SK-N-SH (cell line): Measurements from ENCODE around the gene MAST1. TPM values are rescaled to one million over a fixed set of nuclear protein-coding genes. Genes with fewer than 3 reads are reported as not detected.

Experiments
- CTCF ChIA-PET: fragments of 300-600, 350-600 bp; formaldehyde crosslinking; extraction: SDS; loops from one replicate; lab custom pipeline; 2021; lab: Yijun Ruan, JAX
- POLR2A ChIA-PET: fragments of 350-600 bp; sonication (Branson Sonifier 250); formaldehyde crosslinking; extraction: SDS; loops from one replicate; lab custom pipeline; 2020; ENCODE audit warnings: antibody characterized with exemption, inconsistent platforms; lab: Yijun Ruan, JAX
- DNase-seq: peaks from one replicate; pipeline ENCODE4 v3.0.0; 2012
- H2AFZ ChIP-seq: fragments of 200-600 bp; sonication (generic); 2 replicates; pipeline ENCODE4 v1.8.1; 2016; ENCODE audit warnings: antibody characterized with exemption, mild to moderate bottlenecking, low read depth
- H3F3A ChIP-seq: fragments of 200-600 bp; sonication (generic); replicated peaks from 2 replicates; pipeline ENCODE3; 2016; ENCODE audit warnings: antibody characterized with exemption, mild to moderate bottlenecking; ENCODE audit not compliant: insufficient read depth
- H3K27ac ChIP-seq, 2 experiments: fragments of 200-500 bp in 1 of 2; fragments of 200-600 bp in 1 of 2; sonication (Bioruptor generic) in 1 of 2; sonication (generic), shearing (Covaris generic) in 1 of 2; 2 replicates each; pipeline versions ENCODE4 v1.5.1 to v1.6.1; 2014 to 2016; ENCODE audit warnings: low read depth in 2 of 2, inconsistent platforms in 1 of 2, low read length in 1 of 2, mild to moderate bottlenecking in 1 of 2, mixed read lengths in 1 of 2
- H3K27me3 ChIP-seq: fragments of 200-600 bp; sonication (generic), shearing (Covaris generic); 2 replicates; pipeline ENCODE4 v1.6.1; 2016; ENCODE audit warnings: mixed run types; ENCODE audit not compliant: insufficient read depth
- H3K36me3 ChIP-seq, 2 experiments: fragments of 200-500 bp in 1 of 2; fragments of 200-600 bp in 1 of 2; sonication (Bioruptor generic) in 1 of 2; sonication (generic) in 1 of 2; replicated peaks in 1 of 2; 2 replicates each; pipeline versions ENCODE3 to v1.5.1; 2014 to 2016; ENCODE audit warnings: low read length in 1 of 2, mild to moderate bottlenecking in 1 of 2; ENCODE audit not compliant: insufficient read depth in 2 of 2, control insufficient read depth in 1 of 2
- H3K4me1 ChIP-seq, 2 experiments: fragments of 200-500 bp in 1 of 2; fragments of 200-600 bp in 1 of 2; sonication (Bioruptor generic) in 1 of 2; sonication (generic), shearing (Covaris generic) in 1 of 2; 2 replicates each; pipeline versions ENCODE4 v1.5.1 to v1.6.1; 2014 to 2016; ENCODE audit warnings: low read depth in 1 of 2, low read length in 1 of 2, mixed run types in 1 of 2; ENCODE audit not compliant: insufficient read depth in 2 of 2, control insufficient read depth in 1 of 2
- H3K4me2 ChIP-seq: fragments of 200-600 bp; sonication (generic), shearing (Covaris generic); 2 replicates; pipeline ENCODE4 v1.6.1; 2017; ENCODE audit warnings: mixed run types
- H3K4me3 ChIP-seq, 2 experiments: fragments of 200-500 bp in 1 of 2; fragments of 200-600 bp in 1 of 2; sonication (Bioruptor generic) in 1 of 2; sonication (generic), shearing (Covaris generic) in 1 of 2; 2 replicates each; pipeline versions ENCODE4 v1.5.1 to v1.8.1; 2014 to 2016; ENCODE audit warnings: low read depth in 2 of 2, inconsistent platforms in 1 of 2, low read length in 1 of 2, mild to moderate bottlenecking in 1 of 2, mixed read lengths in 1 of 2, moderate library complexity in 1 of 2
- H3K79me2 ChIP-seq: fragments of 200-600 bp; sonication (generic); 2 replicates; pipeline ENCODE4 v1.8.1; 2017; ENCODE audit warnings: mild to moderate bottlenecking; ENCODE audit not compliant: insufficient read depth
- H3K9ac ChIP-seq: fragments of 200-600 bp; sonication (generic); 2 replicates; pipeline ENCODE4 v1.6.1; 2017; ENCODE audit warnings: mixed run types
- H3K9me2 ChIP-seq: fragments of 200-600 bp; sonication (generic); 2 replicates; pipeline ENCODE4 v1.6.1; 2017; ENCODE audit warnings: mixed run types
- H3K9me3 ChIP-seq: fragments of 200-600 bp; sonication (generic); 2 replicates; pipeline ENCODE4 v1.6.1; 2017; ENCODE audit warnings: mixed run types, mild to moderate bottlenecking, moderate library complexity
- H4K20me1 ChIP-seq: fragments of 200-600 bp; sonication (generic); 2 replicates; pipeline ENCODE4 v1.6.1; 2017; ENCODE audit warnings: mild to moderate bottlenecking, mixed run types; ENCODE audit not compliant: insufficient read depth
- ELF1 ChIP-seq: IDR thresholded peaks from 2 replicates; pipeline ENCODE4 v1.4.0; 2012
- FOSL2 ChIP-seq: IDR thresholded peaks from 2 replicates; pipeline ENCODE4 v1.4.0; 2012; ENCODE audit warnings: low read depth, mild to moderate bottlenecking, moderate library complexity, borderline replicate concordance
- FOXJ3 ChIP-seq: sonication (generic); formaldehyde crosslinking; IDR thresholded peaks from 2 replicates; pipeline ENCODE4 v1.5.1; 2020; ENCODE audit warnings: mild to moderate bottlenecking, missing genetic modification reagents
- GATA2 ChIP-seq: sonication (generic); formaldehyde crosslinking; IDR thresholded peaks from 2 replicates; pipeline ENCODE4 v1.5.0; 2020; ENCODE audit warnings: mild to moderate bottlenecking, missing genetic modification reagents
- IRF3 ChIP-seq: fragments of 150-350 bp; IDR thresholded peaks from 2 replicates; pipeline ENCODE4 v1.6.1; 2016; ENCODE audit warnings: mild to moderate bottlenecking, low read depth, low read length
- JUND ChIP-seq: IDR thresholded peaks from 2 replicates; pipeline ENCODE4 v1.4.0; 2012
- MXI1 ChIP-seq: IDR thresholded peaks from 2 replicates; pipeline ENCODE4 v1.6.1; 2012; ENCODE audit warnings: mild to moderate bottlenecking, low read depth, low read length, improper control_type of control experiment
- NFIC ChIP-seq: IDR thresholded peaks from 2 replicates; pipeline ENCODE4 v1.4.0; 2012; ENCODE audit warnings: borderline replicate concordance
- NRF1 ChIP-seq: IDR thresholded peaks from 2 replicates; pipeline ENCODE4 v1.6.1; 2012; ENCODE audit warnings: low read depth, mild to moderate bottlenecking, low read length
- PBX3 ChIP-seq: IDR thresholded peaks from 2 replicates; pipeline ENCODE4; 2012
- RAD21 ChIP-seq: IDR thresholded peaks from 2 replicates; pipeline ENCODE4 v1.6.1; 2012; ENCODE audit warnings: mild to moderate bottlenecking, low read length
- REST ChIP-seq: IDR thresholded peaks from 2 replicates; pipeline ENCODE4 v1.6.1; 2012; ENCODE audit warnings: mild to moderate bottlenecking, low read depth, low read length, moderate library complexity
- RFX5 ChIP-seq: IDR thresholded peaks from 2 replicates; pipeline ENCODE4 v1.6.1; 2012; ENCODE audit warnings: mild to moderate bottlenecking, improper control_type of control experiment, low read length
- SIN3A ChIP-seq: IDR thresholded peaks from 2 replicates; pipeline ENCODE4 v1.6.1; 2012; ENCODE audit warnings: low read depth, mild to moderate bottlenecking, low read length, moderate library complexity, borderline replicate concordance
- SMC3 ChIP-seq: IDR thresholded peaks from 2 replicates; pipeline ENCODE4 v1.6.1; 2012; ENCODE audit warnings: low read depth, low read length, improper control_type of control experiment
- TAF1 ChIP-seq: IDR thresholded peaks from 2 replicates; pipeline ENCODE4 v1.6.1; 2012; ENCODE audit warnings: low read depth, mild to moderate bottlenecking, low read length, moderate library complexity, borderline replicate concordance
- YY1 ChIP-seq: IDR thresholded peaks from 2 replicates; pipeline ENCODE4 v1.4.0; 2012; ENCODE audit warnings: low read depth, mild to moderate bottlenecking
- WGBS: methylation state at CpG from one replicate; pipeline ENCODE4 v1.1.6; 2017; ENCODE audit warnings: low lambda C conversion rate; 5-methylcytosine and 5-hydroxymethylcytosine counted together
- polyA plus RNA-seq, 3 experiments: library from polyadenylated mRNA; depleted of rRNA; stranded (reverse); fragments of >200 nt; gene quantifications; 2 replicates each; pipeline ENCODE4 v1.2.3, GENCODE V29; 2012
- TF ChIP-seq, protein P1 (sequence below): fragments of 200-600 bp; sonication (generic); IDR thresholded peaks from 2 replicates; pipeline ENCODE4 v1.6.1; 2017; ENCODE audit warnings: antibody characterized with exemption, mild to moderate bottlenecking, moderate library complexity

MAST1 gene
- polyA plus RNA-seq, 1 of the 3 experiments (the other 2 are of a cell fraction): 9.7 TPM

DNA sequence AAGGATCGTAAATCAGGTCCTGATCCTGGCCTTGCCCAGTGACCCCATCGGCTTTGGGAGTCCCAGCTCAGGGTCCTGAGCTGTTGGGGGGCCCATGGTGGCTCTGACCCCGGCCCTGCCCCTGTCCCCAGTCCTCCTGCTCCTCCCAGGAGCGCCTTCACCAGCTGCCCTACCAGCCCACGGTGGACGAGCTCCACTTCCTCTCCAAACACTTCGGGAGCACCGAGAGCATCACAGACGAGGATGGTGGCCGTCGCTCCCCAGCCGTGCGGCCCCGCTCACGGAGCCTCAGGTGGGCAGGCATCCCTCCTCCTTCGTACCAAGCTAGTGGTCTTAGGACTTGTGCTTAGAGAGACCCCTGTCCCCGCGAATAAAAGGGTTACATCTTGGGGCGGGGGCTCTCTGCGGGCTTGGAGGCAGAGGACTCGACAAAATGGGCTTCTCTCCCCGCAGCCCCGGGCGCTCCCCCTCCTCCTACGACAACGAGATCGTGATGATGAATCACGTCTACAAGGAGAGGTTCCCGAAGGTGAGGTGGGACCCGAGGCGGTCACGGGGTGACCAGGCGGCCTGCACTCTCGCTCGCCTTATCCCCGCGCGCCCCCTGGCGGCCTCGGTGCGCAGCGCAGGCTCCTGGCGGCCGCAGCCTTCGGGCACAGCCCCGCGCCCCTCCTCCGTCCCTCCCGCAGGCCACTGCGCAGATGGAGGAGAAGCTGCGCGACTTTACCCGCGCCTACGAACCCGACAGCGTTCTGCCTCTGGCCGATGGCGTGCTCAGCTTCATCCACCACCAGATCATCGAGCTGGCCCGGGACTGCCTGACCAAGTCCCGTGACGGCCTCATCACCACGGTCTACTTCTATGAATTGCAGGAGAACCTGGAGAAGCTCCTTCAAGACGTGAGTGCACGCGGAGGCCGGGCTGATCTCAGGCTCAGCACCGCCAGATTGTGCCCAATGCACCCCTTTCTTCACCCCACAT is 9.1 kb downstream of the MAST1 start:
- peak overlapping the region; percentile 24; the same call in 1 of the 2 replicates for H3K4me2 ChIP-seq
- H3K9me3 ChIP-seq: no peaks in the 10 kb centered on the region
- H3K36me3 ChIP-seq: no peaks in the 10 kb centered on the region
- POLR2A ChIA-PET: interaction anchor here (0.6 to 1.7 kb wide), 4 partner anchors 19 to 70 kb away, joined by 3 to 5 read pairs (median 4); no protein-coding TSS in a partner anchor
- H3K27me3 ChIP-seq: no peaks in the 10 kb centered on the region
- peak overlapping the region in 1 of 2 experiments; percentile 31; a peak in 1 of 4 replicates for H3K4me3 ChIP-seq
- TF ChIP-seq MXI1: peak; percentile 55
- peak; percentile 45; the same call in 1 of the 2 replicates for TF ChIP-seq NRF1
- TF ChIP-seq JUND: no peak
- TF ChIP-seq, protein P1, sequence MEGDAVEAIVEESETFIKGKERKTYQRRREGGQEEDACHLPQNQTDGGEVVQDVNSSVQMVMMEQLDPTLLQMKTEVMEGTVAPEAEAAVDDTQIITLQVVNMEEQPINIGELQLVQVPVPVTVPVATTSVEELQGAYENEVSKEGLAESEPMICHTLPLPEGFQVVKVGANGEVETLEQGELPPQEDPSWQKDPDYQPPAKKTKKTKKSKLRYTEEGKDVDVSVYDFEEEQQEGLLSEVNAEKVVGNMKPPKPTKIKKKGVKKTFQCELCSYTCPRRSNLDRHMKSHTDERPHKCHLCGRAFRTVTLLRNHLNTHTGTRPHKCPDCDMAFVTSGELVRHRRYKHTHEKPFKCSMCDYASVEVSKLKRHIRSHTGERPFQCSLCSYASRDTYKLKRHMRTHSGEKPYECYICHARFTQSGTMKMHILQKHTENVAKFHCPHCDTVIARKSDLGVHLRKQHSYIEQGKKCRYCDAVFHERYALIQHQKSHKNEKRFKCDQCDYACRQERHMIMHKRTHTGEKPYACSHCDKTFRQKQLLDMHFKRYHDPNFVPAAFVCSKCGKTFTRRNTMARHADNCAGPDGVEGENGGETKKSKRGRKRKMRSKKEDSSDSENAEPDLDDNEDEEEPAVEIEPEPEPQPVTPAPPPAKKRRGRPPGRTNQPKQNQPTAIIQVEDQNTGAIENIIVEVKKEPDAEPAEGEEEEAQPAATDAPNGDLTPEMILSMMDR: peak; percentile 93
- TF ChIP-seq PBX3: no peak
- TF ChIP-seq RAD21: peak; percentile 89
- TF ChIP-seq SMC3: peak; percentile 77
- peaks cover 0 to 2% of the 10 kb centered on the region in 2 experiments; a peak in 1 of 4 replicates for H3K4me1 ChIP-seq
- 53% methylated on average over 31 of the region's 69 CpGs for WGBS
- H3K9ac ChIP-seq: no peak overlapping the region
- H3K79me2 ChIP-seq: no peaks in the 10 kb centered on the region
- DNase-seq: peak; percentile 95
- H2AFZ ChIP-seq: peak overlapping the region; percentile 4; the same call in 1 of the 2 replicates
- H3F3A ChIP-seq: no peaks in the 10 kb centered on the region
- CTCF ChIA-PET: interaction anchor here (0.5 to 4.9 kb wide), 56 partner anchors 8 to 1134 kb away, joined by 3 to 69 read pairs (median 4); partner anchors contain the start of genes BEST2, DNASE2, FARSA and FBXW9
- no peak overlapping the region; a peak in 1 of 4 replicates for H3K27ac ChIP-seq
- no peaks in the 10 kb centered on the region for H4K20me1 ChIP-seq
- no peaks in the 10 kb centered on the region for H3K9me2 ChIP-seq

DNA sequence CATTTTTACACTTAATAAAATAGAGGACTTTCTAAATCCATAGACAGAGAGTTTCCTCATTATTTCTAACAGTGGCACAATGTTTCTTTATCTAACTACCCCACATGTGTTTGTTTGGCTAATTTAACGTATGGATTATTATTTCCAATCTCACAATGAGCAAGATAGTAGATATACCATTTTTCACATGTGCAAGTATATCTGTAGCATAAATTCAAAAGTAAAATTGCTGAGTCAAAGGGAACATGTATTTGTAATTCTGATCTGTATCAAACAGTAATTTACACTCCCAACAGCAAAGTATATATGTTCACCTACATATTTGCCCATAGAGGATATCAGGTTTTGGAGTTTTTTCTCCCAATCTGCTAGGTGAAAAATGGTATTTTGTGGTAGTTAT is 18.3 kb downstream of the MAST1 start:
- peaks cover 6% of the 10 kb centered on the region for H3F3A ChIP-seq
- H4K20me1 ChIP-seq: no peaks in the 10 kb centered on the region
- DNase-seq: no peak
- no peaks in the 10 kb centered on the region for H3K9me3 ChIP-seq
- no peaks in the 10 kb centered on the region for H3K36me3 ChIP-seq
- WGBS: 88% methylated on average over 1 of the region's 1 CpG
- no peaks in the 10 kb centered on the region for H3K9me2 ChIP-seq
- no peak overlapping the region for H3K27ac ChIP-seq
- CTCF ChIA-PET: interaction anchor here (2.5 kb wide), 1 partner anchor 9 kb away, joined by 20 read pairs; no protein-coding TSS in a partner anchor
- H3K4me1 ChIP-seq: no peaks in the 10 kb centered on the region
- H3K4me3 ChIP-seq: no peak overlapping the region
- POLR2A ChIA-PET: no interaction called here
- H3K79me2 ChIP-seq: no peaks in the 10 kb centered on the region
- H3K27me3 ChIP-seq: no peaks in the 10 kb centered on the region
- H3K4me2 ChIP-seq: no peak overlapping the region
- no peak overlapping the region for H3K9ac ChIP-seq
- H2AFZ ChIP-seq: no peak overlapping the region
- TF ChIP-seq TAF1 (no peak), REST (no peak), ELF1 (no peak), FOSL2 (no peak), NRF1 (no peak), IRF3 (no peak), YY1 (no peak), MXI1 (no peak), RAD21 (no peak), FOXJ3 (CRISPR knock-in tag) (no peak), SIN3A (no peak), RFX5 (no peak), NFIC (no peak), GATA2 (CRISPR knock-in tag) (no peak)
